HG02571 (cell line): ENCODE data around the gene MRPL36.
"Not testable (repeated sequence)": the region's sequence is repeated elsewhere in the genome, so short reads cannot be mapped to it uniquely, and the experiment has no call there.

Source experiments
- ATAC-seq: cut with Tn5 transposase; IDR thresholded peaks from one replicate; pipeline ENCODE4 v1.9.1; 2021; ENCODE audit warnings: mild to moderate bottlenecking, moderate library complexity; ENCODE audit not compliant: unreplicated experiment

MRPL36 gene

GRCh38 chr5:1832511-1833250, 33.0 kb upstream of the MRPL36 start:
- ATAC-seq: no peak

- no peak for ATAC-seq
These were observed 32.2 kb upstream of the MRPL36 start for GRCh38 chr5:1831677-1832313.

- no peak for ATAC-seq
These were observed 31.6 kb upstream of the MRPL36 start for GRCh38 chr5:1831257-1831656.

- no peak for ATAC-seq
These were observed 31.1 kb upstream of the MRPL36 start for GRCh38 chr5:1830571-1831228.

DNA sequence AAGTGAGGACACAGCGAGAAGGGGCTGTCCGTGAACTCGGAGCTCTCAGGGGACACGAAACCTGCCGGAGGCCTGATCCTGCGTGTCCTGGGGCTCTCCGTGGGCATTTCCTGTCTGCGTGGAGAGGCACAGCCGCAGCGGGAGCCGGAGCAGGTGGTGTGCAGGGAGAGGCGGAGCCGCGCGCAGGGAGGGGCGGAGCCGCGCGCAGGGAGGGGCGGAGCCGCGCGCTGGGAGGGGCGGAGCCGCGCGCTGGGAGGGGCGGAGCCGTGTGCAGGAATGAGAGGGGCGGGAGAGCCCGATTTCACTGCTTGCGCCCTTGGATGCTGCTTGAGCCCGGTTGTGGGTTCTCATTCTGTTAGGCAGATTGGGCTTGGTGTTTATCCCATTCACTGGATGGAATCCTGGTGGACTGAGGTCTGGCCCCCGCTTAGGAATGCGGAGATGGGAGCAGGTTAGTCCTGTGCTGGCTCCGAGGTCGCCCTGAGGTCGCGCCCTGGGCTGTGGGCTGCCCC, 28.3 kb upstream of the MRPL36 start:
- no peak for ATAC-seq

DNA sequence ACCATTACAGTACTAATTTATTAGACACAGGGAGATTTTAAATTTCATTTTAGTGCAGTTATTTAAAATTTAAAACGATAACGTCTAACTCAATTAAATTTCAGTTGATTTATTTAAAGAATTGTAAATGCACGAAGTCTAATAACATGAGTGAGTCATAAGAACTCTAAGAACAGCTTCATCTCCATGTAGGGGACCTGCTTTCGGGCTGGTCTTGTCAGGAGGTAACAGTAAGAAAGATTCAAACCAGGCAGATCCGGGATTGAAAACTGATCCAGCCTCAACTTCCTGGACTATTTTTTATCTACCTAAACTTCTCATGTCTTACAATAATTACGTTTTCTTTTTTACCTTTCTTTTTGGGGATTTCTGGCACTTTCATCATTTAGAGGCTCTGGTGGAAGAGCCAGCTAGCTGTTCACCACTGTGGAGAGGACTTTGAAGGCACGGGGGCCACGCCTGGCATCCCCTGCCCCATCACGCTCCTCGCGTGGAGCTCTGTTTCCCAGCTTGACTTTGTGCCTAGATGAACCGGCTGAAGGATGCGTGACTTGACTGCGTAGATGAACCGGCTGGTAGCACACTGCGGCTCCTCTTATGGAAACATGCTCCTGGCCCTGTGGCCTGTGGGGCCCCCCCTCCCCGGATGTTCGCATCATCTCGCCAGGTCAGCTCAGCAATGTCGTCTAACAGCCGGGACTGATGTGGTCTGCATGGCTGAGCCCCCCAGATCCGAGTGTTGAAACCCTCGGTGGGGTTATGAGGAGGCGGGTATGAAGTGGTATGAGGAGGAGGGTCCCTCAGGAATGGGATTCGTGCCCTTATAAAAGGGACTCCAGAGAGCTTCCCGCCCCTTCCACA, 27.6 kb upstream of the MRPL36 start:
- no peak for ATAC-seq

DNA sequence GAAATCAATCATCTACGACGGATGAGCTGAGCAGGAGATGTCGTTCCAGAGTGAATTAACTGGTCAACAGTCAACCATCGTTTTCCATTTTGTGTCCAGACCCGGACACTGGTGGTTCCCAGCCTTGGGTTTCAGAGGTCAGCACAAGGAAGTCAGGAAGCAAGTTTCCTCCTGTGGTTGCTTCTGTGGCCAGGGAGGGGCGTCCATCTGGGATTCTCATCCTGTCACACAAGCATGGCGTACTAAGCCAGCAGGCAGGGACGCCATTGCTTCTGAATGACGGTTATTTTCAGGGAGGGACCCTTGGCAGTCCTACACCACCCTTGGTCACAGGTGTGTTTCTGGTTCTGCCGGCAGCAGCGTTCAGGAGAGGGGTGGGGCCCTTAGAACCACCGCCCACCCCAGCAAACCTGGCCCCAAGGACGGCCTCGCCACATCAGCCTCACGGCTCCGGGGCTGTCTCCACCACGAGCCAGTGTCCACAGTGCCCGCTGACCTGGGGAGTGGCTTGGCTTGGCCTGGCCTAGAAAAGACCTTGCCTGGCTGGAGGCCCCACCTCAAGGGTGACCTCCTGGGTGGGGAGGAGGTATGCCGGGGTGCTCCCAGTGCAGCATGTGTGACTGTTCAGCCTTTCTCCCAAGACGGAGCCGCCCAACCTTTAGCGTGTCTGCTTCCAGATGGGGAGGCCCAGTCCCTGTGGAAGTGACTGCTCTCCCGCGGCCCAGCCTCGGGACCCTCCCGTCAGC, 26.8 kb upstream of the MRPL36 start:
- no peak for ATAC-seq

DNA sequence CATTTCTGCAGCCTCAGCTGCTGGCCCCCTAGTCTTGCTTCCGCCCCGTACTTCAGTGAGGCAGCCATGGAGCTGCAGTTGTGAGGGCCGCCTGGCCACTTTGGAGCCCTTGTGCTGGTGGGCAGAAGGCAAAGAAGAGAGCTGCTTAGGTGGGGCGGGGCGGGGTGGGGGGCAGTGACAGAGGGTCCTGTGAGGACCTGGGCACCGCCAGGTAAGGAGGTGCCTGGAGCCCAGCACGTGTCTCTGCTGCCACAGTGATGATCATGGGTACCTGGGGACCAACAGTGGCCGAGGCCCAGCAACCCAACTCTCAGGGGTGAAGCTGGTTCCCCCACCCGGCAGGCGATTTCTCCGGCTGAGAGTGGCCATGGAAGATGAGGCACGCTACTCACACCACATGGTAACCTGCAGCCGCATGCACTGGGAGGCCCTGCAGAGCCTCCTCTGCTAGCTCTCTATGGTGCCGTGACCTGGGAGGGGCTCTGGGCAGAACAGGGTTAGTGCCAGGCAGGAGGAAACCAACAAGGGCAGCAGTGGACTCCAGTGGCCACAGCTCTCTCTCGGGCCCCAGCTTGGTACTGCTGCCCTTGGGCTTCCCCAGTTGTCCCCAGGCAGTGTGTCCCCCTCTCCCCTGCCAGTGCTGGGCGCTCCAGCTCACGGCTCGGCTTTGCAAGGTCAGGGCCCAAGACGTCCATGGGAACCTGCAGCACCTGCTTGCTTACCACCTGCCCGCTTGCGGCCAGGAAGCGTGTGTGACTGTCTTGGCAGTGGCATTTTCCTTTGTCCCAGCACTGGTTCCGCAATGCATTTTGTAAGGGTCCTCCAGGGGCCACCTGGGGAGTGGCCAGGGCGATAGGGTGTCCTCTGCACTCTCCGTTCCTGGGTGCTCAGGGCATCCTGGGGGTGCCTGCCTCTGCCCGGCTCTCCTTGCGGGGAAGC, 25.5 kb upstream of the MRPL36 start:
- no peak for ATAC-seq

GRCh38 chr5:1824109-1824821, 24.6 kb upstream of the MRPL36 start:
- ATAC-seq: no peak

DNA sequence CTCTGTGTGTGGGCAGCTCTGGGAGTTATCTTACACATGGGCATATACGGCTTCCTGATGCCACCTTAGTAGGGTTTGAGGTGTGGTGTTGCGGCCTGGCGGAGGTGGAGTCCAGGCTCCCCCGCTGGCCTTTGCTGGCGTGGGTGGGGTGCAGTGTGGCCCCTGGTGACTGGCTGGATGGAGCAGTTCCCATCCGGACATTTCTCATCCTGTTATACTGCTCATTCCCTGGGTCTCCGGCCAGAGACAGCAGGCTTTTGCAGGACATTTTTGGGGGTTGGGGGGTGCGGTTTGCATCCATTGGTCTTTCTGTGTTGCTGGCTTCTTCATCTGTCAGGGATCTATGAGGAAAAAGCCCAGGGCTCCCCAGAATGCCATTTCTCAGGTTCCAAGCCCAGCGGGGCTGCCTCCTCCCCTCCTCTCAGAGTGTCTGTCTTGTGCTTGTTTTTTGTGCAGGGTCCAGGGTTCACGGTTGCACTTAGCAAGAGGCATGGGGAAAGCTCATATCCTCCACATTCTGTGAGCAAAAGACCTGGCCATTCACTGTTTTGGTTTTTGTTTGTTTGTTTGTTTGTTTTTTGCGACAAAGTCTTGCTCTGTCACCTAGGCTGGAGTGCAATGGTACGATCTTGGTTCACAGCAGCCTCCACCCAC, 23.9 kb upstream of the MRPL36 start:
- no peak for ATAC-seq

GRCh38 chr5:1821862-1822261, 22.2 kb upstream of the MRPL36 start:
- ATAC-seq: no peak

DNA sequence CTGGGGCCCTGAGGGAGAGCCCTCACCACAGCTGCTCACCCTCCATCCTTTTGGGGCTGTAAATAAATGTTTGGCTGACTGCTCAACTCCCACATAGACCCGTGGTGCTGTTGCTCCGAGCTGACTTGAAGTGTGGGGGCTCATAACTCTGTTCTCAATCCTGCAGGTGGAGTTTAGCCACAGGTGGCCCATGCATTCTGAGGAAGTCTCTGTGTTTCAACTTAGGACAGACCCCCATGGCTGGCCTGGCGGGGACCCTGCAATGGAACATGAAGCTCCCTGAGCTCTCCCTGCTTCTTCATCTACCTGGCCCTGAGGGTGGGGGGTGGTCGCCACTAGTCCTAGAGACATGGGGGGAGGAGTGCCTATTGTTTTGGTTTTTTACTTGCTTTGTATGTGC, 21.3 kb upstream of the MRPL36 start:
- no peak for ATAC-seq

GRCh38 chr5:1820381-1820780, 20.7 kb upstream of the MRPL36 start:
- no peak for ATAC-seq

- no peak for ATAC-seq
These were observed 19.8 kb upstream of the MRPL36 start for GRCh38 chr5:1819458-1819857.

GRCh38 chr5:1818784-1819183, 19.1 kb upstream of the MRPL36 start:
- ATAC-seq: no peak

- ATAC-seq: no peak
These were observed 17.8 kb upstream of the MRPL36 start for GRCh38 chr5:1817261-1818043.

- ATAC-seq: not testable (repeated sequence)
These were observed 17.0 kb upstream of the MRPL36 start for GRCh38 chr5:1816495-1817089.
